Breast epithelium (tissue), 3 donors: Measurements from ENCODE around the gene MAN1C1.

ENCODE experiments used
- POLR2A ChIP-seq: fragments of 450-650 bp; IDR thresholded peaks from one replicate; pipeline ENCODE4 v1.6.1; 2016; ENCODE audit warnings: antibody characterized with exemption, mild to moderate bottlenecking, moderate library complexity
- POLR2AphosphoS5 ChIP-seq, 3 donors: sonication (generic); formaldehyde crosslinking; IDR thresholded peaks; one replicate each; pipeline ENCODE4 v1.6.1; 2017; ENCODE audit warnings: antibody characterized with exemption in 3 of 3
- TF ChIP-seq, protein P1 (sequence below), 3 donors: fragments of 450-650 bp; IDR thresholded peaks; one replicate each; pipeline ENCODE4 v1.5.1; 2016 to 2017; ENCODE audit warnings: antibody characterized with exemption in 3 of 3, mild to moderate bottlenecking in 3 of 3, moderate library complexity in 3 of 3

DNA sequence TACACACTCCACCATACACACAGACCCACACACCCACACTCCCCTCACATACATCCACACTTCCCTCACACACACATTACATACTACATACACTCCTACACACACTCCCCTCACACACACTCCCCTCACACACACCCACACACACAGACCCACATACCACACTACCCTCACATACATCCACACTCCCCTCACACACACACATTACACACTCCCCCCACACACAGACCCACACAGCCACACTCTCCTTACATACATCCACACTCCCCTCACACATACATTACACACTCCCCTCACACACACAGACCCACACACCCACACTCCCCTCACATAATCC is 150.8 kb downstream of the MAN1C1 start:
- no peak for TF ChIP-seq POLR2AphosphoS5 (IDR thresholded peaks at IDR 0.05)
- TF ChIP-seq, protein P1, sequence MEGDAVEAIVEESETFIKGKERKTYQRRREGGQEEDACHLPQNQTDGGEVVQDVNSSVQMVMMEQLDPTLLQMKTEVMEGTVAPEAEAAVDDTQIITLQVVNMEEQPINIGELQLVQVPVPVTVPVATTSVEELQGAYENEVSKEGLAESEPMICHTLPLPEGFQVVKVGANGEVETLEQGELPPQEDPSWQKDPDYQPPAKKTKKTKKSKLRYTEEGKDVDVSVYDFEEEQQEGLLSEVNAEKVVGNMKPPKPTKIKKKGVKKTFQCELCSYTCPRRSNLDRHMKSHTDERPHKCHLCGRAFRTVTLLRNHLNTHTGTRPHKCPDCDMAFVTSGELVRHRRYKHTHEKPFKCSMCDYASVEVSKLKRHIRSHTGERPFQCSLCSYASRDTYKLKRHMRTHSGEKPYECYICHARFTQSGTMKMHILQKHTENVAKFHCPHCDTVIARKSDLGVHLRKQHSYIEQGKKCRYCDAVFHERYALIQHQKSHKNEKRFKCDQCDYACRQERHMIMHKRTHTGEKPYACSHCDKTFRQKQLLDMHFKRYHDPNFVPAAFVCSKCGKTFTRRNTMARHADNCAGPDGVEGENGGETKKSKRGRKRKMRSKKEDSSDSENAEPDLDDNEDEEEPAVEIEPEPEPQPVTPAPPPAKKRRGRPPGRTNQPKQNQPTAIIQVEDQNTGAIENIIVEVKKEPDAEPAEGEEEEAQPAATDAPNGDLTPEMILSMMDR (IDR thresholded peaks at IDR 0.05), result no peak
- no peak for TF ChIP-seq POLR2A
